Kidney epithelial cell (primary cell): Measurements from ENCODE around the gene WDR18. TPM values are rescaled to one million over a fixed set of nuclear protein-coding genes. Genes with fewer than 3 reads are reported as not detected.

Source experiments
- DNase-seq: peaks from one replicate; pipeline ENCODE4 v3.0.0-alpha.2; 2010; ENCODE audit warnings: low read depth
- H3K27me3 ChIP-seq: 2 replicates; pipeline ENCODE4 v1.6.0; 2011; ENCODE audit warnings: low read length; ENCODE audit not compliant: control insufficient read depth, insufficient read depth
- H3K36me3 ChIP-seq: 2 replicates; pipeline ENCODE4 v1.5.1; 2011; ENCODE audit warnings: low read length; ENCODE audit not compliant: control insufficient read depth, insufficient read depth
- H3K4me3 ChIP-seq: 2 replicates; pipeline ENCODE4 v1.5.1; 2011; ENCODE audit warnings: low read depth, mild to moderate bottlenecking, control low read depth, low read length
- total RNA-seq: library from RNA; depleted of rRNA; stranded (reverse); fragments of >200 nt; gene quantifications from 2 replicates; pipeline ENCODE4 v1.2.3, GENCODE V29; 2015
- TF ChIP-seq, protein P1 (sequence below): IDR thresholded peaks from 2 replicates; pipeline ENCODE4 v1.5.1; 2011; ENCODE audit warnings: mild to moderate bottlenecking, moderate library complexity, low read length, control low read depth, inconsistent platforms; ENCODE audit not compliant: insufficient read depth, poor library complexity, severe bottlenecking

The WDR18 gene
- total RNA-seq, 1 donor from 2014 or later = 54.6 TPM

DNA sequence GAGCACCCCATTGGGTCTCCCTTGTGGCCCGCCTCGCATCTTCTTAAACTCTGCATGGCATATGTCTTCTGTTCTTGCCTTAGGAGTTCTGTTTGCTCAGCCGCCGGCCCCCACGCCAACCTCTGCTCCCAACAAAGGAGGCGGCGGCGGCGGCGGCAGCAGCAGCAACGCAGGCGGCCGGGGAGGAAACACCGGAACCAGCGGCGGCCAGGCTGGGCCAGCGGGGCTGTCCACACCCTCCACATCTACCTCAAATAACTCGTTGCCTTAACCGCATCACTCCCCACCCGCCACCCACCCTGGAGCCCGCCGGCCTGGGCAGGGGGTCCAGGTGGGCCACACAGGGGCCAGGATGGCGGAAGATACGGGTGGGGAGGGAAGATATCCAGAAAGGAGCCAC lies 12.3 kb upstream of the WDR18 start:
- DNase-seq = no peak
- TF ChIP-seq, protein P1, sequence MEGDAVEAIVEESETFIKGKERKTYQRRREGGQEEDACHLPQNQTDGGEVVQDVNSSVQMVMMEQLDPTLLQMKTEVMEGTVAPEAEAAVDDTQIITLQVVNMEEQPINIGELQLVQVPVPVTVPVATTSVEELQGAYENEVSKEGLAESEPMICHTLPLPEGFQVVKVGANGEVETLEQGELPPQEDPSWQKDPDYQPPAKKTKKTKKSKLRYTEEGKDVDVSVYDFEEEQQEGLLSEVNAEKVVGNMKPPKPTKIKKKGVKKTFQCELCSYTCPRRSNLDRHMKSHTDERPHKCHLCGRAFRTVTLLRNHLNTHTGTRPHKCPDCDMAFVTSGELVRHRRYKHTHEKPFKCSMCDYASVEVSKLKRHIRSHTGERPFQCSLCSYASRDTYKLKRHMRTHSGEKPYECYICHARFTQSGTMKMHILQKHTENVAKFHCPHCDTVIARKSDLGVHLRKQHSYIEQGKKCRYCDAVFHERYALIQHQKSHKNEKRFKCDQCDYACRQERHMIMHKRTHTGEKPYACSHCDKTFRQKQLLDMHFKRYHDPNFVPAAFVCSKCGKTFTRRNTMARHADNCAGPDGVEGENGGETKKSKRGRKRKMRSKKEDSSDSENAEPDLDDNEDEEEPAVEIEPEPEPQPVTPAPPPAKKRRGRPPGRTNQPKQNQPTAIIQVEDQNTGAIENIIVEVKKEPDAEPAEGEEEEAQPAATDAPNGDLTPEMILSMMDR = no peak
- peaks cover 3% of the 10 kb centered on the region for H3K36me3 ChIP-seq
- H3K27me3 ChIP-seq = no peaks in the 10 kb centered on the region
- no peak overlapping the region for H3K4me3 ChIP-seq

DNA sequence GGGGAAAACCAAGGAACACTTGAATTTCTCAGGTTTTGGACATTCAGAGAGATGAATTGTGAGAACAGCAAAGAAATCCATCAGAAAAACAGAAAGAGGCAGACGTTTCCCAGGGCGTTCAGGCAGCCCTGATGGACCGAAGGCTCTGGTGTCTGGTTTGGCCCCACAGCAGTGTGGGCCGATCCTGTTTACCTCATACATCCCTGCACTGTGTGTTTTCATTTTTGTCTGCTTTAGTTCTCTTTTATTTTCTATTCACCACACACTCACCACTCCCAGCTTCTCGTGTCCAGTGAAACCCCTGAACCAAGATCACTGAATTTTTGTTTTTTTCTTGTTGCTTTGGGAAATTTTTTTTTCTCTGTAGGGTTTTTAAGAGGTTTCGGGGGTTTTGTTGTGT lies 11.9 kb upstream of the WDR18 start:
- Histone ChIP-seq H3K27me3 (no peaks in the 10 kb centered on the region), H3K36me3 (peaks cover 3% of the 10 kb centered on the region), H3K4me3 (no peak overlapping the region)
- TF ChIP-seq, protein P1 = no peak
- no peak for DNase-seq

DNA sequence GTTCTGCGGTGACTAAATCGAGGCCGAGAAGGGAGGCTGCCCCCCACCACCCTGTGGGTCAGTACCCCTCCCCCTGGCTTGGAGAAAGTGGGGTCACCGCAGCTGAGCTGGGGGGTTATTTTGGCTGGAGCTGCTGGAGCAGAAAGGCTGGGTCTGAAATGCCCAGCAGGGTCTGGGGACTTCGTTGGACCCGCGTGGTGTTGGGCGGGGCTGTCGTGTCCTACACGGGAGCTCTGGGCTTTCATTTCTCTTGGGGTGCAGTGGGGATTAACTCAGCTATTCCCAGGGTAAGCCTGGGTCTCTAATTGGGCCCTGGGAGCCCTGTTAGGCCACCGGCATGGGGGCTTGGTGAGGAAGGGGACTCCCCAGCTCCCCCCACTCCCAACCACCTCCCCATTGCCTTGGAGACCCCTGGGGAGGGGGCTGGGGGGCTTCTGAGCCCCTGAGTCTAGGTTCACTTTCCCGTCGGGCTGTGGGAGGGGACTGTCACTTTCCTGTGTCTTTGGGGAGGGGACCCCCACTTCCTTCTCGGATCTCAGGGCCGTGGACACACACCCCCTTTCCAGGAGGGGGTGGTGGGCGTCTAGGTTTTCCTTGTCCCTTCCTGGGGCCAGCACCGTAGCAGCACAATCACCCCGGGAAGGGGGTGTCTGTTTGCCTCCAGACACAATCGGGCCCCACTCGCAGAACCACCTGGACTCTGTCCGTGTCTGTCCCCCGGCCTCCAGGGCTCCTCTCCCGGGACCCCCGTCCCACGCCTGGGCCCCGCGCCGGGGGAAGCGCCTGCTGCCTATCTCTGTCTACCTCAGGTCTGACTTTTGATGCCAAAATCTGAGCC lies 10.2 kb upstream of the WDR18 start:
- no peak overlapping the region for H3K4me3 ChIP-seq
- DNase-seq = no peak
- TF ChIP-seq, protein P1 = no peak
- H3K36me3 ChIP-seq = peaks cover 3% of the 10 kb centered on the region
- no peaks in the 10 kb centered on the region for H3K27me3 ChIP-seq

DNA sequence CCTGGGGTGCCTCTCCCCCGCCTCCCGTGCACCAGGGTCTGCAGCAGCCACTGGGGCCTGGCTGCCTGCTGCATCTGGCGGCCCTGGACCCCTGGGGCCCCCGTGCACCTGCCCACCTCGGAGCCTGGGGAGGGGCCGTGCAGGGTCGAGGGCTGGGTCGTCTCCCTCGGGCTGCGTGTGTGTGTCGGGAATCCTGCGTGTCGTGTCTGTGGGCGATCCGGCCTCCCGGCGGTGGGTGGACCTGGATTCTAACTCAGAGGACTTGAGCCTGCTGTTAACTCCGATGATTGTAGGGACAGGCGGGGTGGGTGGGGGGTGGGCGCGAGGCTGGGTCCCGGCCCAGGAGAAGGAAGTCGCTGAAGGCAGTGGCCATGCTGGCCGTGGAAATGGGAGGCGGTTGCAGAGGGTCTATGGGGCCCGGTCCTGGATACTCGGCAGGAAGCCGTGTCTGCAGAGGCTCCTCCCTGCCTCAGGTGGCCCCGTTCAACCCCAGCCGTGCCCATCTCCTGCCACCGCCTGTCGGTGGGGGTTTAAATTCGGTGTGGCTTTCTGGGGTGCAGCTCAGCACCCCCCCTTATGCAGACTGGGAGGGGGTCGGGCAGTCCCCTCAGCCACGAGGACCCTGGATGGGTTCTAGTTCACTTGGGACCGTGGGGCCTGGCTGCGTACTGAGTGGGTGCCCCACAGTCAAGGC lies 9.4 kb upstream of the WDR18 start:
- Histone ChIP-seq H3K27me3 (no peaks in the 10 kb centered on the region), H3K36me3 (peaks cover 3% of the 10 kb centered on the region), H3K4me3 (no peak overlapping the region)
- TF ChIP-seq, protein P1 = no peak
- no peak for DNase-seq

DNA sequence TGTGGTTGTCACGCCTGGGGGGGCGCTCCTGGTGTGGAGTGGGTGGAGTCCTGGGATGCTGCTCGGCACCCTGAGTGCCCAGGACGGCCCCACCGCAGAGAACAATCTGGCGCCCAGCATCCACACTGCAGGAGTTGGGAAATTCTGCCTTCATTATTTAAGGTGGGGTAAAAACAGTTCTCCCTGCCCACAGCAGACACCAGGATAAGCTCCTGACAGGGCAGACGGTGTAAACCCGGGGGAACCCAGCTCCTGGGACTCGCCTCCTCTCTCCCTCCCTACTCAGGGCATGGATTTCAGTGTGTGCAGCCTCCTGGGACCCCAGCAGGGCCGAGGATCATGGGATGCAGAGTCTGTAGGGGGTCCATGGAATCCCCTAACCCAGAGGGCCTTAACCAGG lies 7.7 kb upstream of the WDR18 start:
- H3K4me3 ChIP-seq = no peak overlapping the region
- H3K36me3 ChIP-seq = no peaks in the 10 kb centered on the region
- DNase-seq = no peak
- TF ChIP-seq, protein P1 = no peak
- no peaks in the 10 kb centered on the region for H3K27me3 ChIP-seq
